Stimulated activated CD8-positive, alpha-beta memory T cell treated with anti-CD3 and anti-CD28 coated beads, Interleukin-15, amount 100 ng/mL, for 48 hours (primary cell): ENCODE measurements around the gene NLRP12.
"Not testable (repeated sequence)": the region's sequence is repeated elsewhere in the genome, so short reads cannot be mapped to it uniquely, and the experiment has no call there.

Experiments used
- DNase-seq, 2 donors: peaks; one replicate each; pipeline ENCODE4 v3.0.0-alpha.2; 2020; ENCODE audit warnings: low read depth in 2 of 2

NLRP12 gene, protein sequence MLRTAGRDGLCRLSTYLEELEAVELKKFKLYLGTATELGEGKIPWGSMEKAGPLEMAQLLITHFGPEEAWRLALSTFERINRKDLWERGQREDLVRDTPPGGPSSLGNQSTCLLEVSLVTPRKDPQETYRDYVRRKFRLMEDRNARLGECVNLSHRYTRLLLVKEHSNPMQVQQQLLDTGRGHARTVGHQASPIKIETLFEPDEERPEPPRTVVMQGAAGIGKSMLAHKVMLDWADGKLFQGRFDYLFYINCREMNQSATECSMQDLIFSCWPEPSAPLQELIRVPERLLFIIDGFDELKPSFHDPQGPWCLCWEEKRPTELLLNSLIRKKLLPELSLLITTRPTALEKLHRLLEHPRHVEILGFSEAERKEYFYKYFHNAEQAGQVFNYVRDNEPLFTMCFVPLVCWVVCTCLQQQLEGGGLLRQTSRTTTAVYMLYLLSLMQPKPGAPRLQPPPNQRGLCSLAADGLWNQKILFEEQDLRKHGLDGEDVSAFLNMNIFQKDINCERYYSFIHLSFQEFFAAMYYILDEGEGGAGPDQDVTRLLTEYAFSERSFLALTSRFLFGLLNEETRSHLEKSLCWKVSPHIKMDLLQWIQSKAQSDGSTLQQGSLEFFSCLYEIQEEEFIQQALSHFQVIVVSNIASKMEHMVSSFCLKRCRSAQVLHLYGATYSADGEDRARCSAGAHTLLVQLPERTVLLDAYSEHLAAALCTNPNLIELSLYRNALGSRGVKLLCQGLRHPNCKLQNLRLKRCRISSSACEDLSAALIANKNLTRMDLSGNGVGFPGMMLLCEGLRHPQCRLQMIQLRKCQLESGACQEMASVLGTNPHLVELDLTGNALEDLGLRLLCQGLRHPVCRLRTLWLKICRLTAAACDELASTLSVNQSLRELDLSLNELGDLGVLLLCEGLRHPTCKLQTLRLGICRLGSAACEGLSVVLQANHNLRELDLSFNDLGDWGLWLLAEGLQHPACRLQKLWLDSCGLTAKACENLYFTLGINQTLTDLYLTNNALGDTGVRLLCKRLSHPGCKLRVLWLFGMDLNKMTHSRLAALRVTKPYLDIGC

DNA sequence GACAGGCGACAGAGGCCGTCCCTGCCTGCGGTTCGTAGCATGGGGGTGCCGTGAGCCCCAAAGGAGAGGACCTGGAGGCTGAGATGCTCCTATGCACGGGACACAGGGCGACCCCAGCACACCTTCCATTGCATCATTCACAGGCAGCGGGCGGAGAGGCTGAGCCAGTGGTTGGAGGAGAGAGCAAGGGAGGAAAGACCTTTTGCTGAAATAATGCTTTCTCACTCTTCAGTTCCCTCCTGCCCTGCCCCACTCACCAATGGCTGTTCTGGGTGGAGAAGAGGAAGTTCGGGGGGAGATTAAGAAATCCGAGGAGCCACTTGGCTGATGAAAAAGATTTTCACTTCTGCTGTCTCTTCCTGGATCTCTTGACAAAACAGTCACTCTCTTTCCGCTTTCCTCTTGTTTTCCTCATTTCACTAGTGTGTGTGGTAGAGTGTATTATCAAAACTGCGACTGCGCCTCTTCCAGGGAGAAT, at the start of gene NLRP12:
TSS of gene NLRP12 (minus strand) at position 181 of the 478 bp plus-strand sequence. CDS start at position 41, 140 bp downstream.
- no peak for DNase-seq

DNA sequence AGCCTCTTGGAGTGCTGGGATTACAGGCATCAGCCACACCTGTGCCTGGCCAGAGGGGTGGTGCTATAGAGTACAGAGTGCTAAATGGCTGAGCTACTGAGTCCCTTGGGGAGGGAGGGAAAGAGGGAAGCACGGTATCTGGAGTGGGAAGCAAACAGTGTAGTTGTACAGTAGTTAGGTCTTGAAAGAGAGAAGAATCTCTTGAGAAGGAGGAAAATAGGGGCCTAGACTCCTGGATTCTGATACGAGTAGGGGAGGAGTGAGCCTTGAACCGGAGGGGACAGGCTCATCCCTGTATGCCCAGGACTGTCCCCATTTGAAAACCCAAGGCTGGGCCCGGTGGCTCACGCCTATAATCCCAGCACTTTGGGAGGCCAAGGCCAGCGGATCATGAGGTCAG, 48.6 kb upstream of the NLRP12 start:
- DNase-seq: no peak

DNA sequence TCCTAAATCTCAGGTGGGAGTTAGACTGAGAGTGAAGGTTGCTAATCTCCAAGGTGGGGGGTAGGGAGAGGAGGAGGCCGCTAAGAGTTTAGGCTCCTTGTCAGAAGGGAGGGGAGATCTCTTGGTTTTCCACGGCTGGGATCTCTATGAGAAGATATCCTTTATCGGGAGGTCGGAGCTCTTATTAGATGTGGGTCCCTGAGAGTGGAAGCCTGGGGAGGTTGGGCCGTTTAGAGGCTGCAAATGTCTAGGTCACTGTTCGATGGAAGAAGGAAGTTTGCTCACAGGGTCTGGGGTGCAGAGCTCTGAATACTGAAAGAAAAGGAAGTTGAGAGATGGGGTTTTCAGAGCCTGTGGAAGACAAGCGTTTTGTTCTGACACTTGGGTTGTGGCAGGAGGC, 47.3 kb upstream of the NLRP12 start:
- DNase-seq: no peak

DNA sequence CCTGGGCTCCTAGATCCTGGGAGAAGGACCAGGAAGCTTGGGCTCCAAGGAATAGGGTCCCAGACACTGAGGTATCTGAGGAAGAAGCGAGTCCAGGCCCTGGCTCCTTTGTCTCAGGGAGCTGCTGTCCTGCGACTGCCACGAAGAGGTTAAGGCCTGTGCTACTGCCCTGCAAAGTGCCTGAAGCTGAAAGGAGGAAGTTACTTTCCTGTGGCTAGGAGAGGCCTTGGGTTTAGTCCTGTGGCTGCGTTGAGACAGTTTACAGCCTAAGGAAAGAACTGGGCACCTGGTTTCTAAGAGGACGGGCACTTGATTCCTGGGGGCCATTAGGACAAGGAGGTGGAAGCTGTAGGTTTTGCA, 46.4 kb upstream of the NLRP12 start:
- DNase-seq: no peak

DNA sequence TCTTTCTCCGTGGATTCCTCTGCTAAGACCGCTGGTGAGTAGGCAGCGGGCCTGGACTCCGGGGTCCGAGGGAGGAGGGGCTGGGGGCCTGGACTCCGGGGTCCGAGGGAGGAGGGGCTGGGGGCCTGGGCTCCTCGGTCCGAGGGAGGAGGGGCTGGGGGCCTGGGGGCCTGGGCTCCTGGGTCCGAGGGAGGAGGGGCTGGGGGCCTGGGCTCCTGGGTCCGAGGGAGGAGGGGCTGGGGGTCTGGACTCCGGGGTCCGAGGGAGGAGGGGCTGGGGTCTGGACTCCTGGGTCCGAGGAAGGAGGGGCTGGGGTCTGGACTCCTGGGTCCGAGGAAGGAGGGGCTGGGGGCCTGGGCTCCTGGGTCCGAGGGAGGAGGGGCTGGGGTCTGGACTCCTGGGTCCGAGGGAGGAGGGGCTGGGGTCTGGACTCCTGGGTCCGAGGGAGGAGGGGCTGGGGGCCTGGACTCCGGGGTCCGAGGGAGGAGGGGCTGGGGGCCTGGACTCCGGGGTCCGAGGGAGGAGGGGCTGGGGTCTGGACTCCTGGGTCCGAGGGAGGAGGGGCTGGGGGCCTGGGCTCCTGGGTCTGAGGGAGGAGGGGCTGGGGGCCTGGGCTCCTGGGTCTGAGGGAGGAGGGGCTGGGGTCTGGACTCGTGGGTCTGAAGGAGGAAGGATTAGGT, 45.8 kb upstream of the NLRP12 start:
- not testable (repeated sequence) for DNase-seq

DNA sequence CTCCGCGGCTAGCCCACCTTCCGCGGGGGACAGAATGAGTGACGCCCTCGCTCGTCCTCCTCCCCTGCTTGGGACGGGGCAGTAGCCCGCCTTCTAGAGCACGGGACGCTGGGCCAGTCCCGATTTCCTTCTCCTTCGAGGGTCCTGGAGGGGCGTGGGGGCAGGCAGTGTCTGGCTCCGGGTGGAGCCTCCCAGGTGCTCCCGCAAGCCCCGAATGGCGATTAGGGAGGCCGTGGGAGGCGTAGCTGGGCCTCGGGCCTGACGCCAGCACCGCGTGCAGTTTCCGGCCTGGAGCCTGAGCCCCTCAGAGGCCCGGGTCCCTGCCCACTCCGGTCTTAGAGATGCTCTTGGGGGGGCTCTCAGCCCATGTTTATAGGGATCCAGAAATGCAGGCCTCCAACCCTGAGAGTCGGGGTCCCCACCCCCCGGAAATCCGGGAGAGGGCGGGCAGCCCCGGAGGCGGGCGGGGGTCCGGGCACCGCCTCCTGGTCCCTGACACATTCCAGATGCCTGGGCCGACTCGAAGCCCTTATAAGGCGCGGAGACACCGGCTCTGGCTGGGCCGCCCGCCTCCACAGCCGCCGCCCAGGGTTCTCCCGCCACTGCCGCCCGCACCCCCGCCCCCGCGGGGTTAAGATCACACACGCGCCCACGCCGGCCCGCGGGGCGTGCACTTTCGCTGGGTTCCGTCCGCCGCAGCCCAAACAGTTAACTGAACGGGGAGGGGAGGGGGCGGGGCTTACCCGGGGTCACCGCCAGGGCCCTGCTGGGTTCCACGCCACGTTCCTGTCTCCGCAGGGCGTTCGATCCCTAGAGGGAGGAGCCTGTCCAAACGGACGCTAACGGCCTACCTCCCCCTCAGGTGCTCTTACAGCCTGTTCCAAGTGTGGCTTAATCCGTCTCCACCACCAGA, 45.0 kb upstream of the NLRP12 start:
- DNase-seq: peak; percentile 81 to 87

DNA sequence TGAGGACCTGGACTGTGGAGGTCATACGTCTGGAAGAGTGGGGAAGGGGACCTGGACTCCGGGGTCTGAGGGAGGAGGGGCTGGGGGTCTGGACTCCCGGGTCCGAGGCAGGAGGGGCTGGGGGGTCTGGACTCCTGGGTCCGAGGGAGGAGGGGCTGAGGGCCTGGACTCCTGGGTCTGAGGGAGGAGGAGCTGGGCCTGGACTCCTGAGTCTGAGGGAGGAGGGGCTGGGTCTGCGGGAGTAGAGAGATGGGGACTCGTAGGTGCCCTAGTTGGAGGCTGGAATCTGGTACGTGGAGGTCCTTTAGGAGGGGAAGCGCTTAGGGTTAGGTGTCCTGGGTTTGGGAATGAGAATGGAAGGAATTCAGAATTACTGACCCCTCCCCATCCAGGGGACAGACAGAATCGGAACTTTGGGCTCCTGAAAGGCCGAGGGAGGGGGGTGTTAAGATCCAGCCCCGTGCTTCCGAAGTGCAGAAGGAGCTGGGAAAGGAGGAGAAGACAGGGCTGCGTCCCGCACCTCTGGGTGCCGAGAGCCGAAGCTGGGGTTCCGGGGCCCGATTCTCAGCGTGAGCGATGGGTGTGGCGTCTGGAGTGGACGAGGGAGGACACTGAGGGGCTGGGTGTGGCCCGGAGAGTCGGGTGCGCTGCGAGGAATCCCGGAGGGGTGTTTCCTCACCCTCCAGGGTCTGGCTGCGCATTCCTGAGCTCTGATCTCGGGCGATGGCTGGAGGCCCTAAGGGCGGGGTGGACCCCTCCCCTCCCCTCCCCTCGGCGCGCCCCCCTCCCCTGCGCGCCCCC, 44.2 kb upstream of the NLRP12 start:
- DNase-seq: no peak

DNA sequence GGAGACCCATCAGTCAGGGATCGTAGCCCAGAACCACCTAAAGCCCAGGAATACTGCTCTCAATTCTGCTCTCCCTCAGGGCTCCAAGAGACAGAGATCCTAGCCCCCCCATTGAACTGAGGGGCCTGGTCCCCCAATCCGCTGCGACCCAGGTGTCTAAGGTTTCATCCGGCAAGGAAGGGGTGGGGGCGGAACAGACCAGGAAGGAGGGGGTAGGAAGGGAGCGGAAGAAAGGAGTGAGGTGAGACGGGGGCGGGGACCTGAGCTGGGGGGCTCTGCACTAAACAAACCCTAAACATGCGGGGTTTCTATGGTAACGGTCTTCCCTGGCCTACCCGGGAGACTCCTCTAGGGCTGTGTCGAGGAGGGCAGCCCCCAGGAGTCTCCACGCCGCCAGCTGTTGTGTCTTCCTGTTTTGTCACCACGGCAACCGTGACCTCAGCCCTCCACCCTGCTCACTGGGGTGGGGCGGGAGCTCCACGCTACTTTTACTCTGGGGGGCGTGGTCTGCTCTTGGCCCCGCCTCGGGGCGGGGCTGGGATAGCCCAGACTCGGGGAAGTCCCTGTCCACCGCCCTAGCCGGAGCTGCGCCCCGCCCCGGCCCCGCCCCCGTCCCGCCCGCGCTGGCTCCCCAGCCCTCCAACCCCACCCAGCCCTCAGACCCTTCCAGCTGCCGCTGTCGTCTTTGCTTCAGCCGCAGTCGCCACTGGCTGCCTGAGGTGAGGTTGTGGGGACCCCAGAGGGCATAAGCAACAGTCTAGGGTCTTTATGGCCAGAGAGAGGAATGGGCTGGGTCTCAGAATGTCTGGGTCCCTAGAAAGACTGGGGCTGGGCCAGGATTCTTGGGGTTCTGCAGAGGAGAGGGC, 43.3 kb upstream of the NLRP12 start, which contains the start of gene MYADM:
TSS of gene MYADM (plus strand) at position 659 of the 866 bp plus-strand sequence. CDS start 5,647 bp downstream, outside the sequence.
- DNase-seq: peak; percentile 98

DNA sequence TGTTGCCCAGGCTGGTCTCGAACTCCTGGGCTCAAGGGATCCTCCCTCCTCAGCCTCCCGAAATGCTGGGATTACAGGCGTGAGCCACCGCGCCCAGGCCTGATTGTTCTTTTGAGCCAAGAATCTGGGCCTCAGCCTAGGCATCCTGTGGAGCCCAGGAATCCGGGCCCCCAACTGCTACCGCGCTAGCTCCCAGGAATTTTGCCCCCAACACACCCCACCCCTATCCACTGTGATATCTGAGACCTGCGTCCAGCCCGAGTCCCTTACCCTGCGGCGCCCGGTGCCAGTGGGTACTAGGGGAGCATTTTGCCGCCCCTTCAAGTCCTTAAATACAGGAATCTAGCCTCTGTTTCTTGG, 42.7 kb upstream of the NLRP12 start:
- no peak for DNase-seq

DNA sequence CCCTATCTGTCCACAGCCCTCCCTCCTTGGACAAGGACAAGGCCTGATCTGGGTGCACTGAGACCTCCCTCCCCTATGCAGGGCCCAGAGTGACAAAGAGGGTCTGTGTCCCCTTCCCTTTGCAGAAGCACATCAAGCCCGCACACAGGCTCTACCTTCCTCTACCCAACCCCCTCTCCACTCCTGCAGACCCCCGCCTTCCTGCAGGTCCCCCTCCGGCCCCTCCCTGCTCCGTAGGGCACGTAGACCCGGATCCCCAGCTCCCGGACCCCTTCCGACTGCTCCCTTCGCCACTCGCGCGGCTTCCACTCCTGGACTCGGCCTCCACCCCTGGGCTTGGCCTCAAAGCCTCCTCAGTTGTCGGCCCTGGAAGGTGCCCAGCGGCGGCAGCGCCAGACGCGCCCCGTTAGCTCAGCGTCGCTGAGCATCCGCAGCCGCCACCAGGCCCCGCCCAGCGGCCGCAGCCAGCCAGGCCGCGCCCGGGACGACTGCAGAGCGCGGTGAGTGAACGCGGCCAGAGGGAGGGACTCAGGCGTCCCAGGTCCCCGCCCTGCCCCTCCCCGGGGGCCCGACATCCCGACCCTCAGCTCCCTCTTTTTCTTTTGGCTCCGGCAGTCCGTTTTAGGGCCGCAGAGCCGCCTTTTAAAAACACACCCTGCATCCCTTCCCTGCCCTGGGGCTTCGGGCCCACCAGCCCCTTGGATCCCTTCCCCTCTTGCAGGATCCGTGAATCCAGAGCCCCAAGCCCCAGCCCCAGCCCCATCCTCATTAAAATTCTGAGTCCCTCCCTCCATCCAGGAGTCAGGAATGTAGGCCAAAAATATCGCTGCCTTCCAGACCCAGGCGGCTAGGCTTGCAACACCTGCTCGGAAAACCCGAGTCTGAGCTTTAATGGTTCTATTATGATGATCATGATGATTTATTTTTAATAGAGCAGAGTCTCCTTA, 42.1 kb upstream of the NLRP12 start:
- DNase-seq: peak; percentile 62 to 68

DNA sequence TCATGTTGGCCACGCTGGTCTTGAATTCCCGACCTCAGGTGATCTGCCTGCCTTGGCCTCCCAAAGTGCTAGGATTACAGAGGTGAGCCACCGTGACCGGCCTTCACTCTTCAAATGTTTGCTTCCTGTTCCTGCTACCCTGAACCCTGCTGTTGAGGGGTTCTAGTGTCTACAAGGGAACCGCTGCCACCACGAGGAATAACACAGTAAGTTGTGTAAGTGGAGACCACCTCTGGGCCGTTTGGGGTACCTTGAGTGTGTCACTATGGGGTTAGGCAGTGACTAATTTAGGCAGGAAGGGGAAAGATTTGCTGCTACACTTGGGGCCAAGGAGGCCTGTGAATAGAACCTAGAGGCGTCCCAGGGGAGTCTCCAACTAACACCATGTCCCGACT, 41.4 kb upstream of the NLRP12 start:
- DNase-seq: no peak

DNA sequence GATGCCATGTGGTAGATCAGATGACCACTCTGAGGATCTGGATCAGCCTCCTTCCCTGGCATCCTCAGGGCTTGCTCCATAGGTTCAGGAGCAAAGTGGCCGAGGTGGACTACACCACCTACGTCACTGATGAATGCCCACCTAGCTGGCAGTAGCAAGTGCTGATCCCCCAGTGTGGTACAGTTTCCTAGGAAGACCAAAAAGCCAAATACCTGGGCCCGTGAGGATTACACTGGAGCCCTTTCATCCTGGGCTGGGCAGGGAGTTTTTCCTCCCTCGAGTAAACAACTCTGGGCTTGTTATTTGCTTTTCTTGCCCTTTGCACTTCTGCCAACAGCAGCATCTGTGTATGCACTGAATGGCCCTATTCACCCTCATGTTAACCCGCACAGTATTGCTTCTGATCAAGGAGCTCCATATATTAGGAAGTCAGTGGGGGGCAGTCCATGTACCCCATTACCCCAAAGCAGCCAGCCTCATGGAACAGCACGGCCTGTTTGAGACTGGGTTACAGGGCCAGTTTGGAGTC, 40.3 kb upstream of the NLRP12 start:
- DNase-seq: no peak

DNA sequence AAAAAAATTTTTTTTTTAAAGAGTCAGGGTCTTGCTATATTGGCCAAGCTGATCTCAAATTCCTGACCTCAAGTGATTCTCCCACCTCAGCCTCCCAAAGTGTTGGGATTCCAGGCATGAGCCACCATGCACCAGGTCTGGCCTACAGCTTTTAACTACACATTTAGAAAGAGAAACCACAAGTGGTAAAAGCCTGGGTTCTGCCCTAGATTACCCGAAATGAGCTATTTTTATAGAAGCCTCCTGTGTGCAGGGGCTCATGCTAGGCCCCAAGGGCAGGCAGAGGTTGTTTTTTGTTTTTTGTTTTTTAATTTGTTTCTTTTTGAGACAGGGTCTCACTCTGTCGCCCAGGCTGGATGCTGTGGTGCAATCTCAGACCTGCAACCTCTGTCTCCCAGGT, 29.6 kb upstream of the NLRP12 start:
- no peak for DNase-seq

DNA sequence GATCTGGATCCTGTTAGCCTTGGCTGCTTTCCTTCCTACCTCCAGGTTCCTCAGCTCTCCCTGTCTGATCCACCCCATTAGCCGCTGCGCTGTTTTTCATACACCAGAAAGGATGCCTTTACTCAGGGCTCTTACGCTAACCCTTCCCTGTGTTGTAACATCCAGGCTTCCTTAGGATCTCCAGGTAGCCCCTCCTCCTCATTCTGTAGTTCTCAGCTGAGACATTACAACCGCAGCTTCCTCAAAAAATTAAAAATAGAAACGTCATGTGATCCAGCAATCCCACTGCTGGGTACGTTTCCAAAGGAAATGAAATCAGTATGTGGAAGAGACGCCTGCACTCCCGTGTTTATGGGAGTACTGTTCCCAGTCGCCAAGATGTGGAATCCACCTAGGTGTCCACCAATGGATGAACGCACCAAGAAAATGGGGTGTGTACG, 25.1 kb upstream of the NLRP12 start:
- no peak for DNase-seq

DNA sequence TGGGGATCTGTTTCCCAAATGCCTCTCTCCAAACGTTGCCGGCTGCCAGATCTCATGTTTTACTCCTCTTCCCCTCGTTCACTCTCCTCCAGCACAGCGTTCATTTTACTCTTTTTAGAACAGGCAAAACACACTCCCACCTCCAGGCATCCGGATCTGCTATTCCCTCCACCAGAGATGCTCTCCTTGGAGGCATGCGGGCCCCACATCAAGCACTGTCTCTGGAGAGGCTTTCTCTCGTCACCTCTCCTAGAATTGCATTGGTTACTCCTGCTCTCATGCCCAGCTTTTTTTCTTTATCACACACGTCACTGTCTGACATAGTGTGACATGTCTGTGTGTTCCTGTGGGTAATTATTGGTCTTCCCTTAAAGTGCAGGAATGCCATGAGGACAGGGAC, 23.4 kb upstream of the NLRP12 start:
- DNase-seq: no peak

DNA sequence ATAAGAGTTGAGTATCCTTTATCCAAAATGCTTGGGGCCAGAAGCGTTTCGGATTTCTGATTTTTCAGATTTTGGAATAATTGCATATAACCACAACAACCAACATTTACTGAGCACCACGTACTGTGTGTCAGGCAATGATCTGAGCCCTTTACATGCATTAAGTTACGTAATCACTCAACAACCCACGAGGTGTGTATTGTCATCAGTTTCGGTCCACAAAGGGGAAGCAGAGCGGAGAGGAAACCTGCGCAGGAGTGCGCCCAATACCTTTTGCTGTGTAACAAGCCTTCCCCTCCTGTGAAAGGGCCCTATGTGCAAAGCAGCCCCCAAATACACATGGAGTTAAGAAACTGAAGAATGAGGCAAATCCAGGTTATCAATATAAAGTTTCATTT, 20.7 kb upstream of the NLRP12 start:
- no peak for DNase-seq

DNA sequence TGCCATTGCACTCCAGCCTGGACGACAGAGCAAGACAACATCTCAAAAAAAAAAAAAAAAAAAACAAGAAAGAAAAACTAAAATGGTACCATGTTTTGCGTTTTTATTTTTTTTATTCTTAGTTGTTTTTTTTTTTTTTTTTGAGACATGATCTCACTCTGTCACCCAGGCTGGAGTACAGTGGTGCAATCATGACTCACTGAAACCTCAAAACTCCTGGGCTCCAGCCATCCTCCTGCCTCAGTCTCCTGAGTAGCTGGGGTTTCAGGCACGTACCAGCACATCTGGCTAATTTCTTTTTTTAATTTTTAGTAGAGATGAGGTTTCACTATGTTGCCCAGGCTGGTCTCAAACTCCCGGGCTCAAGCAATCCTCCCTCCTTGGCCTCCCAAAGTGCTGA, 16.8 kb upstream of the NLRP12 start:
- DNase-seq: not testable (repeated sequence)
